Neural progenitor cell (in vitro differentiated cells): Measurements from ENCODE around the gene SPIRE1. TPM values are rescaled to one million over a fixed set of nuclear protein-coding genes. Genes with fewer than 3 reads are reported as not detected.

ENCODE experiments used
- DNase-seq: peaks from one replicate; pipeline ENCODE4 v3.0.0-alpha.2; 2016; ENCODE audit warnings: low spot score
- H2AFZ ChIP-seq: fragments of 200-600 bp; sonication (generic); replicated peaks from 2 replicates; pipeline ENCODE4 v1.6.1; 2016; ENCODE audit warnings: antibody characterized with exemption
- H3F3A ChIP-seq: fragments of 200-600 bp; sonication (generic); 2 replicates; pipeline ENCODE4 v1.6.1; 2016; ENCODE audit warnings: antibody characterized with exemption, low read depth
- H3K27ac ChIP-seq: fragments of 200-600 bp; sonication (generic); 2 replicates; pipeline ENCODE4 v1.5.1; 2016; ENCODE audit warnings: mild to moderate bottlenecking
- H3K27me3 ChIP-seq: fragments of 200-600 bp; sonication (generic); 2 replicates; pipeline ENCODE4 v1.6.1; 2016; ENCODE audit warnings: mild to moderate bottlenecking, moderate library complexity
- H3K36me3 ChIP-seq: fragments of 200-600 bp; sonication (generic); 2 replicates; pipeline ENCODE4 v1.5.1; 2016
- H3K4me1 ChIP-seq: fragments of 200-600 bp; sonication (generic); 2 replicates; pipeline ENCODE4 v1.6.1; 2016; ENCODE audit warnings: mixed run types
- H3K4me2 ChIP-seq: fragments of 200-600 bp; sonication (generic); 2 replicates; pipeline ENCODE4 v1.6.1; 2016
- H3K4me3 ChIP-seq: fragments of 200-600 bp; sonication (generic); 2 replicates; pipeline ENCODE4 v1.5.1; 2016
- H3K79me2 ChIP-seq: fragments of 200-600 bp; sonication (generic); 2 replicates; pipeline ENCODE4 v1.6.1; 2016; ENCODE audit warnings: low read depth
- H3K9ac ChIP-seq: fragments of 200-600 bp; sonication (generic); 2 replicates; pipeline ENCODE4 v1.6.1; 2016
- H3K9me3 ChIP-seq: fragments of 200-600 bp; sonication (generic); 2 replicates; pipeline ENCODE4 v1.5.1; 2016; ENCODE audit warnings: low read depth
- H4K20me1 ChIP-seq: fragments of 200-600 bp; sonication (generic); 2 replicates; pipeline ENCODE4 v1.6.1; 2016; ENCODE audit warnings: low read depth
- H3K27ac Mint-ChIP-seq: 3 replicates; pipeline ENCODE4 v1.8.0; 2021; ENCODE audit warnings: mixed read lengths
- H3K27me3 Mint-ChIP-seq: 2 replicates; pipeline ENCODE4 v1.8.0; 2022; ENCODE audit warnings: low read depth, mild to moderate bottlenecking, inconsistent platforms, moderate library complexity, mixed read lengths; ENCODE audit not compliant: insufficient read depth
- H3K36me3 Mint-ChIP-seq: 3 replicates; pipeline ENCODE4 v1.8.0; 2021; ENCODE audit warnings: mixed read lengths
- H3K4me1 Mint-ChIP-seq: 3 replicates; pipeline ENCODE4 v1.8.0; 2021; ENCODE audit warnings: mixed read lengths
- H3K4me3 Mint-ChIP-seq: 3 replicates; pipeline ENCODE4 v1.8.0; 2021; ENCODE audit warnings: mild to moderate bottlenecking, moderate library complexity, mixed read lengths
- H3K9me3 Mint-ChIP-seq: 3 replicates; pipeline ENCODE4 v1.8.0; 2020; ENCODE audit warnings: mixed read lengths
- CTCF ChIP-seq: fragments of 200-600 bp; sonication (generic); IDR thresholded peaks from 2 replicates; pipeline ENCODE4 v1.5.1; 2017; ENCODE audit warnings: antibody characterized with exemption, mild to moderate bottlenecking
- EZH2 ChIP-seq: fragments of 200-600 bp; sonication (generic); IDR thresholded peaks from 2 replicates; pipeline ENCODE4 v1.6.1; 2017; ENCODE audit warnings: antibody characterized with exemption, mild to moderate bottlenecking, moderate library complexity
- EZH2phosphoT487 ChIP-seq: fragments of 200-600 bp; sonication (generic); IDR thresholded peaks from 2 replicates; pipeline ENCODE4 v1.6.1; 2017; ENCODE audit warnings: antibody characterized with exemption
- total RNA-seq: library from RNA; depleted of rRNA; stranded (reverse); fragments of >200 nt; gene quantifications from 2 replicates; pipeline ENCODE4 v1.2.3, GENCODE V29; 2015; ENCODE audit warnings: low replicate concordance

SPIRE1 gene
- total RNA-seq, 1 donor from 2014 or later, result 18.4 TPM

DNA sequence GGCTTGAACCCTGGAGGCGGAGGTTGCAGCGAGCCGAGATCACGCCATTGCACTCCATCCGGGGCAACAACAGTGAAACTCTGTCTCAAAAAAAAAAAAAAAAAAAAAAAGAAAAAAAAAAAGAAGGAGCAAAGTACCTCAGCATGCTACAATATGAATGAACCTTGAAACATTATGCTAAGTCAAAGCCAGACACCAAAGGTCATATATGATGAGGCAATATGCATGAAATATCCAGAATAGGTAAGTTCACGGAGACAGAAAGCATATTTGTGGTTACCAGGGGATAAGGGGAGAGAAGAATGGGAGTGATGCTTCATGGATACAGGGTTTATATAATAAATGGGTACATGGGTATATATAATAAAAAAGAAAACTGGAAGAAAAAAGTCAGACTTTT lies 156.9 kb downstream of the SPIRE1 start:
- no peaks in the 10 kb centered on the region for H3K9me3 ChIP-seq
- H3K4me2 ChIP-seq, result no peak overlapping the region
- no peaks in the 10 kb centered on the region for H3K79me2 ChIP-seq
- no peaks in the 10 kb centered on the region for H4K20me1 ChIP-seq
- no peaks in the 10 kb centered on the region for H3K27me3 ChIP-seq
- TF ChIP-seq EZH2phosphoT487 (no peak), EZH2 (no peak), CTCF (no peak)
- H3K4me1 ChIP-seq, result no peaks in the 10 kb centered on the region
- Mint-ChIP-seq H3K4me3 (no peak overlapping the region), H3K9me3 (no peaks in the 10 kb centered on the region), H3K27ac (no peak overlapping the region), H3K27me3 (no peaks in the 10 kb centered on the region), H3K36me3 (peaks cover 8% of the 10 kb centered on the region), H3K4me1 (no peaks in the 10 kb centered on the region)
- H3K36me3 ChIP-seq, result no peaks in the 10 kb centered on the region
- no peak for DNase-seq
- H3K4me3 ChIP-seq, result no peak overlapping the region
- no peak overlapping the region for H3K9ac ChIP-seq
- H2AFZ ChIP-seq, result no peak overlapping the region
- no peak overlapping the region for H3K27ac ChIP-seq
- H3F3A ChIP-seq, result no peaks in the 10 kb centered on the region

DNA sequence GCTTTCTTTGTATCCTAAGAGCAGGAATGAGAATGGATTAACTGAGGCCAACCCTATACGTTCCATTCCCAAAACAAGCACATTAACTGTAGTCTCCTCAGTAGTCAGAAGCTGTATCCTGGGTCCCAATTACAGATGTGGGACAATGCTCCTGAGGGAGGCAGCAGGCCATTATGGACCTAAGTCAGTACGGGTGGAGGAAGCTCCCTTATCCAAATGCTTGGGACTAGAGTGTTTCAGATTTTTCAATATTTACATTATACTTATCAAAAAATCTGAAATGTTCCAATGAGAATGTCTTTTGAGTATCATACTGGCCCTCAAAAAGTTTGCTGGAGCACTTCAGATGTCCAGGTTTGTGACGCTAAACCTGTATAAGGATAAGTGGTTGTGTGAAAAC lies 160.1 kb downstream of the SPIRE1 start:
- Mint-ChIP-seq H3K4me1 (no peaks in the 10 kb centered on the region), H3K27me3 (no peaks in the 10 kb centered on the region), H3K4me3 (no peak overlapping the region), H3K27ac (no peak overlapping the region), H3K9me3 (no peaks in the 10 kb centered on the region), H3K36me3 (peaks cover 9% of the 10 kb centered on the region)
- no peak overlapping the region for H3K9ac ChIP-seq
- no peaks in the 10 kb centered on the region for H3K36me3 ChIP-seq
- H3K27ac ChIP-seq, result no peak overlapping the region
- DNase-seq, result no peak
- H3K79me2 ChIP-seq, result no peaks in the 10 kb centered on the region
- no peaks in the 10 kb centered on the region for H4K20me1 ChIP-seq
- H3F3A ChIP-seq, result no peaks in the 10 kb centered on the region
- no peaks in the 10 kb centered on the region for H3K27me3 ChIP-seq
- no peak for TF ChIP-seq EZH2
- no peak for TF ChIP-seq CTCF
- no peak for TF ChIP-seq EZH2phosphoT487
- H2AFZ ChIP-seq, result no peak overlapping the region
- H3K4me2 ChIP-seq, result no peak overlapping the region
- H3K4me1 ChIP-seq, result no peaks in the 10 kb centered on the region
- no peak overlapping the region for H3K4me3 ChIP-seq
- H3K9me3 ChIP-seq, result no peaks in the 10 kb centered on the region

- Histone ChIP-seq H3K36me3 (no peaks in the 10 kb centered on the region), H3K9ac (no peak overlapping the region), H3K4me1 (no peaks in the 10 kb centered on the region), H3K27ac (no peak overlapping the region), H3K4me2 (no peak overlapping the region), H4K20me1 (no peaks in the 10 kb centered on the region), H3K4me3 (no peak overlapping the region), H2AFZ (no peak overlapping the region), H3K9me3 (no peaks in the 10 kb centered on the region), H3F3A (no peaks in the 10 kb centered on the region), H3K27me3 (no peaks in the 10 kb centered on the region), H3K79me2 (no peaks in the 10 kb centered on the region)
- Mint-ChIP-seq H3K27ac (no peak overlapping the region), H3K27me3 (no peaks in the 10 kb centered on the region), H3K36me3 (peaks cover 13% of the 10 kb centered on the region), H3K4me1 (no peaks in the 10 kb centered on the region), H3K9me3 (no peaks in the 10 kb centered on the region), H3K4me3 (no peak overlapping the region)
- no peak for TF ChIP-seq EZH2phosphoT487
- TF ChIP-seq EZH2, result no peak
- TF ChIP-seq CTCF, result no peak
- DNase-seq, result no peak
Measured at GRCh38 chr18:12497296-12497695, 160.6 kb downstream of the SPIRE1 start.

DNA sequence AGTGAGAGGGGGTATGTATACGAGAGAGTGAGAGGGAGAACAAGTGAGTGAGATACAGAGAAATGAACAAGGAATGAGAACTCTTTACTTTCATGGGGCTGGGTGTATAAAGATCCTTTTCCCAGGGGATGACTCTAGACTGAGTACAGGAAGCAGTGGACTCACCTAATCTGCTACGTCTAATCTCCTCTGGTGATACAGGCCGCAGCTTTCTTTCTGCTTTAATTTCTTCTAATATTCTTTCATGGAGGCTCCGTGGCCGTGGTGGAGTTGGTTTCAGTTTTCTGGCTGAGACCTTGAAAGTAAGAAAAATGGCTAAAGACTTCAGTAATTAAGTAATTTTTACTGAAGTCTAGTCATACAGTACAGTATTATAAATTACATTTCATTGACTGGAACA lies 165.0 kb downstream of the SPIRE1 start:
- Histone ChIP-seq H2AFZ (no peak overlapping the region), H3K27me3 (no peaks in the 10 kb centered on the region), H3K79me2 (no peaks in the 10 kb centered on the region), H3K4me1 (no peaks in the 10 kb centered on the region), H3K4me2 (no peak overlapping the region), H3K9me3 (no peaks in the 10 kb centered on the region), H3K27ac (no peak overlapping the region), H3K9ac (no peak overlapping the region), H3K4me3 (no peak overlapping the region), H3K36me3 (no peaks in the 10 kb centered on the region), H4K20me1 (no peaks in the 10 kb centered on the region), H3F3A (no peaks in the 10 kb centered on the region)
- no peak for DNase-seq
- Mint-ChIP-seq H3K27ac (no peak overlapping the region), H3K36me3 (peaks cover 34% of the 10 kb centered on the region), H3K4me3 (no peak overlapping the region), H3K27me3 (no peaks in the 10 kb centered on the region), H3K4me1 (peaks cover 6% of the 10 kb centered on the region), H3K9me3 (no peaks in the 10 kb centered on the region)
- TF ChIP-seq CTCF (no peak), EZH2 (no peak), EZH2phosphoT487 (no peak)
